ENCODE results near the gene PRR19.

The PRR19 gene

DNA sequence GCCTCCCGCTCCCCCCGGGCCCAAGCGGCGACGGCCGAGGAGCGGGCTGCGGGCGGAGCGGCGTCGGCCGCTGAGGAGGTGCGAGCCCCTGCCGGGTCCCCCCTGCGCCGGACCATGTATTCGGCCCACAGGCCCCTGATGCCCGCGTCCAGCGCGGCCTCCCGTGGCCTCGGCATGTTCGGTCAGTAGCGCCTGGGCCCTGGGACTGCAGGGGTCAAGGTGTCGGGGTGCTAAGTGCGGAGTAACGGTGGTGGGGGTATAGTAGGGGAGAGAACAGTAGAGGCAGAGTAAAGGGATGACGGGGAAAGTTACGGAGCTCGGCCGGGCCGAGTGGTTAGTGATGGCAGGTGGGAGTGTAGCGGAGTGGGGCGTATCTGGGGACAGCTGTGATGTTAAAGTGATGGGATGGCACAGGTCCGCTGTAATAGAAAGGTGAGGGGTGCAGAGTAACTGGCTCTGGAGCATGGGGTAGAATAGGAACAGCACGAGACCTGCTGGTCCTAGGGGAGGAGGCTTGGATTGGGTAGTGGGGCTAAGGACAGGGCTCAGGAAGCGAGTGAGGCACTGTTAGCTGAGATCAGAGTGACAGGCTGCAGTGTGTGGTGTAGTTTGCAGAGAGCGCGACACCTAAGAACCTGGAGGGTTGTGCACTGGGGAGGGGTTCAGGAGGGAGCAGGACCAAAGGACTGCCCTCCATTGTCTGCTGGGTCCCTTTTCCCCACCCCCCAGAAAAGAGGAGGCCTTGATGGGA, 17.2 kb upstream of the PRR19 start:
- no peak for DNase-seq

DNA sequence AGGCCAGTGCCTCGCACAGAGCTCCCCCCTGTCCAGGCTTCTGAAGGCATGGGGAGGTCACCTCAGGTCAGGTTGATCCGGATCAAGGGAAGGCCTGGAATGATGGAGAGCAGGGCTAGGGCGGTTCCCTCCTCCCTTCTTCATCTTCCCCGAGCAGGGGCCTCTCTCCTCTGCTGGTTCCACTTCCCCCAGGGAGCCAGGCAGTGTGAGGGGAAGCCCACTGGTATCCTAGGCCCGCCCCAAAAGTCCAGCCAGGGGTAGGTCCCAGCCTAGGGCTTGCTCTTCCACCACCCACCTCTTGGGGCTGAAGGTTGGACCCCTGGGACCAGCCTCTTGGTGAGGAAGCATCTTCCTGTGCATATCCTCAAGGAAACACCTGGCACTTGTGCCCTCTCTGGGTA, 16.4 kb upstream of the PRR19 start:
- no peak for DNase-seq

DNA sequence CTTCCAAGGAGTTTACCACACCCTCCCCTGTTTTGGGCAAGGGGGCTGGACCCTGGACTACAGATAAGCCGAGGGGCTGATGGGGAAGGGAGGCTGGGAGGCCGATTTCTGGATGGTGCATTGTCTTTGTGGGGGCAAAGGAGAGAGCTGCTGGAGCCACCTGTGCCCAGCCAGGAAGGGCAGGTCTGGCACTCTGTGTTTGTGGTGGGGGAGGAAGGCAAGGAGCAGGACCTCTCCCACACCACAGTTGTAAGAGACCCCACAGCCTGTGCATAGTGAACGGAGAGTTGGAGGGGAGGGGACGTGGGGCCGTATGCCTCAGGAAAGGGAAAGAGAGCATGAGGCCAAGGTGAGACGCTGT, 16.0 kb upstream of the PRR19 start:
- DNase-seq, result no peak

DNA sequence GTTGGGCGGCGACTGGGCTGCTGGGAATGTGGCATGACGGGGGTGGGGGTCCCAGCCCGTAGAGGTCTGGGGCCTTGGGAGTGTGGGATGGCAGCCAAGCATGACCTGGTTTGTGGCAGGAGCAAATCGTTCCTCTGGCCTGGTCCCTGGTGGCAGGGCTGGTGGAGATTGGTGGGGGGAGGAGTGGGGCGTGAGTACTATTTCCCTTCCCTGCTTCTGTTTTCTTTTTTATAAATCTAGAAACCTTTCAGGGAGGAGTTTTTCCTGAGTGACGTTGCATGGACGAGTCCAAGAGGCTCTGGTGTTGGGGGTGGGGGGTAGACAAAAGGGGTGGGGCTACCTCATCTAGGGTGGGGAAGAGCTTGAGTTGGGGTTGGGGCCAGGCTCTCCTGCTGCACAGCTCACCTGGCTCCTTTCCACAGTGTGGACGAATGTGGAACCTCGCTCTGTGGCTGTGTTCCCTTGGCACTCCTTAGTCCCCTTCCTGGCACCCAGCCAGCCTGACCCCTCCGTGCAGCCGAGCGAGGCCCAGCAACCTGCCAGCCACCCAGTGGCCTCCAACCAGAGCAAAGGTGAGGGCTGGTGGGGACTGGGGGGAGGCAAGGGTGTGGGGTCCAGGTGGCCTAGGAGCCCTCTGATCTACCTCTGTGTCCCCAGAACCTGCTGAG, 15.4 kb upstream of the PRR19 start:
- no peak for DNase-seq

DNA sequence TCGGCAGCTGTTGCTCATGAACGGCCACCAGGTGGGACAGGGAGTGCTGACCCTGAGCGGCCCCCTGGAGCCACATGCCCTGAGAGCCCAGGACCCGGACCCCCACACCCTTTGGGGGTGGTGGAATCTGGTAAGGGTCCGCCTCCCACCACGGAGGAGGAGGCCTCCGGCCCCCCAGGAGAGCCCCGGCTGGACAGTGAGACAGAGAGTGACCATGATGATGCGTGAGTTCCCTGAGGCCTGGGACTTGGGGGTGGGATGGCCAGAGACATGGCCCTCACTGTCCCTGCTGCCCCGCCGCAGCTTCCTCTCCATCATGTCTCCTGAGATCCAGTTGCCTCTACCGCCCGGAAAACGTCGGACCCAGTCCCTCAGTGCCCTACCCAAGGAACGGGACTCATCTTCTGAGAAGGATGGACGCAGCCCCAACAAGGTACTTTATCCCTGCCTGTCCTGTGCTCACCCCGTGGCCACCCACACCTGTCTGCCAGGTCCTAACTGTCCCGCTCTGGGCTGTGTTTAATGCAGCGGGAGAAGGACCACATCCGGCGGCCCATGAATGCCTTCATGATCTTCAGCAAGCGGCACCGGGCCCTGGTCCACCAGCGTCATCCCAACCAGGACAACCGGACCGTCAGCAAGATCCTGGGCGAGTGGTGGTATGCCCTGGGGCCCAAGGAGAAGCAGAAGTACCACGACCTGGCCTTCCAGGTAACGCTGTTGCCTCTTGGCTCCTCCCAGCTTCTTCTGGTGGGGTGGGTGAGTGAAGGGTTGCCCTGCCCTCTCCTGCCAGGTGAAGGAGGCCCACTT, 14.7 kb upstream of the PRR19 start:
- no peak for DNase-seq

DNA sequence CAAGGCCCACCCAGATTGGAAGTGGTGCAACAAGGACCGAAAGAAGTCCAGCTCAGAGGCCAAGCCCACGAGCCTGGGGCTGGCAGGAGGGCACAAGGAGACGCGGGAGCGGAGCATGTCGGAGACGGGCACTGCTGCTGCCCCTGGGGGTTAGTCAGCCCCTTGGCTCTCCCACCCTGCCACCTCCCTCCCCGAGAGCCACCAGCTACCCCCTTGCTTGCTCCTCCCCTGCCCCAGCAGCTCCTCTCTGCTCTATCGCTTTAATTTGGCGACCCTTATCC, 14.2 kb upstream of the PRR19 start:
- no peak for DNase-seq

DNA sequence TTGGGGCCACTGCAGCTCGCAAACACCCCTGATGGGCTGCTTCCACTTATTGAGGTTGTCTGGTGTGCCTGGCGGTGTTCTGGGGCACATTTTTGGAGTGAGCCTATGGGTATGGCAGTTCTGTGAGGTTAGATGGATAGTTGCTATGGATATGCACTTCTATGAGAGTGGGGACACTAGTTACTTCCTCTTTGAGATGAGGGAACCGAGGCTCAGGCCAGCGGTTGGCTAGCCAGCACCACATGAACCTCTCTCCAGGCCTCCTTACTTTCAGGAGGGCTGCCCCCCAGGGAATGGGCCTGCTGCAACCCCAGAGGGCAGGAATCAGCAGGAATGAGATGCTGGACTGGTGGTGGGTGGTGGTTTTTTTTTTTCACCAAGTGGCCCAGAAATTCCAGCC, 13.5 kb upstream of the PRR19 start:
- DNase-seq, result no peak

DNA sequence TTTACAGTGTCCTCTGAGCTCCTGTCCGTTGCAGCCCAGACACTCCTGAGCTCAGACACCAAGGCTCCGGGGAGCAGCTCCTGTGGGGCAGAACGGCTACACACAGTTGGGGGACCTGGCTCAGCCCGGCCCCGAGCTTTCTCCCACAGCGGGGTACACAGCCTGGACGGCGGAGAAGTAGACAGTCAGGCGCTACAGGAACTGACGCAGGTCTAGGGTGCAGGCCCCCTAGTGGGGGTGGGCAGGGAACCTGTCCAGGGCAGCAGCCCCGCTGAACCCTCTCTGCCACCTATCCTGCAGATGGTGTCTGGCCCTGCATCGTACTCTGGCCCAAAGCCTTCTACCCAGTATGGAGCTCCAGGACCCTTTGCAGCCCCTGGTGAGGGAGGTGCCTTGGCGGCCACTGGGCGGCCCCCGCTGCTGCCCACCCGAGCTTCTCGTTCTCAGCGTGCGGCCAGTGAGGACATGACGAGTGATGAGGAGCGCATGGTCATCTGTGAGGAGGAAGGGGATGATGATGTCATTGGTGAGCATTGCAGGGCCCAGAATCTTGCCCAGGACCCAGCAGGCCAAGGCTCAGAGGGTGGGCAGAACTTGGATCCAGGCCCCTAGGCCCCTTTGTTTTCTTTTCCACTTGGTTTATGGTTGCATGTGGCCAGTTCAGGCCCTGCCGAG, 12.9 kb upstream of the PRR19 start:
- no peak for DNase-seq

DNA sequence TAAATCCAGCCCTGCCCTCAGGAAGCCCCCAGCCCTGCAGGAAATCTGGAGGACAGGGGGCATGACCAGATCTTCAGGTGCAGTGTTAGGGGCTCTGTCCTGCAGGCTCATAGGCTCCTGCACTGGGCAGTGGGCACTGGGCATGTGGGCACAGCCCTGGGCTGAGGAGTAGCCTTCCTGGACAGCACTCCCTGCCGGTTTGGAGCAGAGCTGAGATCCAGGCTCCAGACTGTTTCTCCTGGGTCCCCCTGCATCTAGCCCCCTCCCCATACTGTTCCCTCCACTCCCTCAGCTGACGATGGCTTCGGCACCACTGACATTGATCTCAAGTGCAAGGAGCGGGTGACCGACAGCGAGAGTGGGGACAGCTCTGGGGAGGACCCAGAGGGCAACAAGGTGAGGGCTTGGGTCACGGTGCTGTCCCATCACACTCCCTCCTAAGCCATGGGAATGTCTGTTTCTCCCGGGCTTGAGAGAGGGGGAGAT, 12.3 kb upstream of the PRR19 start:
- DNase-seq, result no peak

DNA sequence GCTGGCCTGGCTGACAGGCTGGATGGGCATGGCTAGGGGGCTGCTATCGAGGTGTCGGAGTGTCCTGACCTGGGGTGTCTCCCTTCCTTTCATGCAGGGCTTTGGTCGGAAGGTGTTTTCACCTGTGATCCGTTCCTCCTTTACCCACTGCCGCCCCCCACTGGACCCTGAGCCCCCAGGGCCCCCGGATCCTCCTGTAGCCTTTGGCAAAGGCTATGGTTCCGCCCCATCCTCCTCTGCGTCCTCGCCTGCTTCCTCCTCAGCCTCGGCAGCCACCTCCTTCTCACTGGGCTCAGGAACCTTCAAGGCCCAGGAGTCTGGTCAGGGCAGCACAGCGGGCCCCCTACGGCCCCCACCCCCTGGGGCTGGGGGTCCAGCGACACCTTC, 11.8 kb upstream of the PRR19 start:
- DNase-seq, result no peak

DNA sequence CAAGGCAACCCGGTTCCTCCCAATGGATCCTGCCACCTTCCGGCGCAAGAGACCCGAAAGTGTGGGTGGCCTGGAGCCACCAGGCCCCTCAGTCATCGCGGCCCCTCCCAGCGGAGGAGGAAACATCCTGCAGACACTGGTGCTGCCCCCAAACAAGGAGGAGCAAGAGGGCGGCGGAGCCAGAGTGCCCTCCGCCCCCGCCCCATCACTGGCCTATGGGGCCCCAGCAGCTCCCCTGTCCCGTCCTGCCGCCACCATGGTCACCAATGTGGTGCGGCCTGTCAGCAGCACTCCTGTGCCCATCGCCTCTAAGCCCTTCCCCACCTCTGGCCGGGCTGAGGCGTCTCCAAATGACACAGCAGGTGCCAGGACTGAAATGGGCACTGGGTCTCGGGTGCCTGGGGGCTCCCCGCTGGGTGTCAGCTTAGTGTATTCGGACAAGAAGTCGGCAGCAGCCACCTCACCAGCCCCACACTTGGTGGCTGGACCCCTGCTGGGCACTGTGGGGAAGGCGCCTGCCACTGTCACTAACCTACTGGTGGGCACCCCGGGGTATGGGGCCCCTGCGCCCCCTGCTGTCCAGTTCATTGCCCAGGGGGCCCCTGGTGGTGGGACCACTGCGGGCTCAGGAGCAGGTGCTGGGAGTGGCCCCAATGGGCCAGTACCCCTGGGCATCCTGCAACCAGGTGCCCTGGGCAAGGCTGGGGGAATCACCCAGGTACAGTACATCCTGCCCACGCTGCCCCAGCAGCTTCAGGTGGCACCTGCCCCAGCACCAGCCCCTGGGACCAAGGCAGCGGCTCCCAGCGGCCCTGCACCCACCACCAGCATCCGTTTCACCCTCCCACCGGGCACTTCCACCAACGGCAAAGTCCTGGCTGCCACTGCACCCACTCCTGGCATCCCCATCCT, 11.2 kb upstream of the PRR19 start:
- no peak for DNase-seq

DNA sequence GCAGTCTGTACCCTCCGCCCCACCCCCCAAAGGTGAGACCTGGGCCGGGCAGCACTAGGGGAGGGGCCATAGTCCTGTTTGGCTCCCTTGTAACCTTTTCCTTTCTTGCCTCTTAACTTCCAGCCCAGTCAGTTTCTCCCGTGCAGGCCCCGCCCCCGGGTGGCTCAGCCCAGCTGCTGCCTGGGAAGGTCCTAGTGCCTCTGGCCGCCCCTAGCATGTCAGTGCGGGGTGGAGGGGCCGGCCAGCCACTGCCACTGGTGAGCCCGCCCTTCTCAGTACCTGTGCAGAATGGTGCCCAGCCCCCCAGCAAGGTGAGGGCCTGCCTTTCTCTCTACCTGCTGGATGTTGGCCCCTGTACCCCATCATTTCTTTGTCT, 10.5 kb upstream of the PRR19 start:
- no peak for DNase-seq

DNA sequence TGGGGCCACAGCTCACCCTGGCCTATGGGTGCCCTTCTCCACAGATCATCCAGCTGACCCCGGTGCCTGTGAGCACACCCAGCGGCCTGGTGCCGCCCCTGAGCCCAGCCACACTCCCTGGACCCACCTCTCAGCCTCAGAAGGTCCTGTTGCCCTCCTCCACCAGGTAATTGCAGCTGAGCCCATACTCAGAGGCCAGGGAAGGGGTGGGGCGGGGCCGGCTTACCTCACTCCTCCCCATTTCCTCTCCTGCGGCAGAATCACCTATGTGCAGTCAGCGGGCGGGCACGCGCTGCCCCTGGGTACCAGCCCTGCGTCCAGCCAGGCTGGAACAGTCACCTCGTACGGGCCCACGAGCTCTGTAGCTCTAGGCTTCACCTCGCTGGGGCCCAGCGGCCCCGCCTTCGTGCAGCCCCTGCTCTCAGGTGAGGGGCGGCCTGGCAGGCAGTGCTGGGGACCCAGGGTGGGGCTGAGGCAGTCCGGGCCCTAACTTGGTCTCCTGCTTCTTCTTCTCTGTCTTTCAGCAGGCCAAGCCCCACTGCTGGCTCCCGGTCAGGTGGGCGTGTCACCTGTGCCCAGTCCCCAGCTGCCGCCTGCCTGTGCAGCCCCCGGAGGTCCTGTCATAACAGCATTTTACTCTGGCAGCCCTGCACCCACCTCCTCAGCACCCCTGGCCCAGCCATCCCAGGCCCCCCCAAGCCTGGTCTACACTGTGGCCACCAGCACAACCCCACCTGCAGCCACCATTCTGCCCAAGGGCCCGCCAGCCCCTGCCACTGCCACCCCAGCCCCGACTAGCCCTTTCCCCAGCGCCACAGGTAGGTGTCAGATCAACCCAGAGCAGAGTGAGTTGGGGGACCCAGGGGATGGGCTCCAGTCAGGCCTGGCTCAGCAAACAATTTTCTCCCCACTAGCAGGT, 9.6 kb upstream of the PRR19 start:
- DNase-seq, result no peak

DNA sequence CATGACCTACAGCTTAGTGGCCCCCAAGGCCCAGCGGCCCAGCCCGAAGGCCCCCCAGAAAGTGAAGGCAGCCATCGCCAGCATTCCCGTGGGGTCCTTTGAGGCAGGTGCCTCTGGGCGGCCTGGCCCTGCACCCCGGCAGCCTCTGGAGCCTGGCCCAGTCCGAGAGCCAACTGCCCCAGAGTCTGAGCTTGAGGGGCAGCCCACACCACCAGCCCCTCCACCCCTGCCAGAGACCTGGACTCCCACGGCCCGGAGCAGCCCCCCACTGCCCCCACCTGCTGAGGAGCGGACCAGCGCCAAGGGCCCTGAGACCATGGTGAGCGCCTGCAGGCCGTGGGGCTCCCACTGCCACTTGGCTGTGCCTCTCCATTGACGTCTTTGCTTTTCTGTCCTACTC, 9.0 kb upstream of the PRR19 start:
- DNase-seq, result no peak

DNA sequence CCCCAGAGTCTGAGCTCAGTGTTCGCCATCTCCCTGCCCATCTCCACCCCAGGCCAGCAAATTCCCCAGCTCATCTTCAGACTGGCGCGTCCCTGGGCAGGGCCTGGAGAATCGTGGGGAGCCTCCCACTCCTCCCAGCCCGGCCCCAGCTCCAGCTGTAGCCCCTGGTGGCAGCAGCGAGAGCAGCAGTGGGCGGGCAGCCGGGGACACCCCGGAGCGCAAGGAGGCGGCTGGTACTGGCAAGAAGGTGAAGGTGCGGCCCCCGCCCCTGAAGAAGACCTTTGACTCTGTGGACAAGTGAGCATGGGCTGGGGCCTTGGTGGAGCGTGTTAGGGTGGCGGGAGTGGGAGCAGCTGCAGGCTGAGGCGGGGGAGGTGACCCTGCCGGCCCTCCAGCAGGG, 8.4 kb upstream of the PRR19 start:
- no peak for DNase-seq

DNA sequence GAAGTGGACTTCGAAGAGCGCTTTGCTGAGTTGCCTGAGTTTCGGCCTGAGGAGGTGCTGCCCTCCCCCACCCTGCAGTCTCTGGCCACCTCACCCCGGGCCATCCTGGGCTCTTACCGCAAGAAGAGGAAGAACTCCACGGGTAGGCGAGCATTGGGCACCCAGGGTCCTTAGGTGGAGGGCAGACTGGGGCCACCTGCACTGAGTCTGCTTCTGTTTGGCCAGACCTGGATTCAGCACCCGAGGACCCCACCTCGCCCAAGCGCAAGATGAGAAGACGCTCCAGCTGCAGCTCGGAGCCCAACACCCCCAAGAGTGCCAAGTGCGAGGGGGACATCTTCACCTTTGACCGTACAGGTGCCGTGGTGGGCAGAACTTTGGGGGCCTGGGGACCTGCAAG, 8.0 kb upstream of the PRR19 start:
- DNase-seq, result no peak

DNA sequence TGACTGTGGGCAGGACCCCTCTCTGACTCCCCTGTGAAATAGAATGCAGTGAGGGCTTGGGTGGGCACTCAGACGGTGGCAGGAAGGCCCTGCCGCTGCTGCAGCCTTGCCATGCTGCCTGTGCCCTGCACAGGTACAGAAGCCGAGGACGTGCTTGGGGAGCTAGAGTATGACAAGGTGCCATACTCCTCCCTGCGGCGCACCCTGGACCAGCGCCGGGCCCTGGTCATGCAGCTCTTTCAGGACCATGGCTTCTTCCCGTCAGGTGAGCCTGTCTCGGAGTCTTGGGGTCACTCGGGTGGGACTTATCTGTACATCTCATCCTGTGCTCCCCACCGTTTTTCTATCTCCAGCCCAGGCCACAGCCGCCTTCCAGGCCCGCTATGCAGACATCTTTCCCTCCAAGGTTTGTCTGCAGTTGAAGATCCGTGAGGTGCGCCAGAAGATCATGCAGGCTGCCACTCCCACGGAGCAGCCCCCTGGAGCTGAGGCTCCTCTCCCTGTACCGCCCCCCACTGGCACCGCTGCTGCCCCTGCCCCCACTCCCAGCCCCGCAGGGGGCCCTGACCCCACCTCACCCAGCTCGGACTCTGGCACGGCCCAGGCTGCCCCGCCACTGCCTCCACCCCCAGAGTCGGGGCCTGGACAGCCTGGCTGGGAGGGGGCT, 7.3 kb upstream of the PRR19 start:
- no peak for DNase-seq

DNA sequence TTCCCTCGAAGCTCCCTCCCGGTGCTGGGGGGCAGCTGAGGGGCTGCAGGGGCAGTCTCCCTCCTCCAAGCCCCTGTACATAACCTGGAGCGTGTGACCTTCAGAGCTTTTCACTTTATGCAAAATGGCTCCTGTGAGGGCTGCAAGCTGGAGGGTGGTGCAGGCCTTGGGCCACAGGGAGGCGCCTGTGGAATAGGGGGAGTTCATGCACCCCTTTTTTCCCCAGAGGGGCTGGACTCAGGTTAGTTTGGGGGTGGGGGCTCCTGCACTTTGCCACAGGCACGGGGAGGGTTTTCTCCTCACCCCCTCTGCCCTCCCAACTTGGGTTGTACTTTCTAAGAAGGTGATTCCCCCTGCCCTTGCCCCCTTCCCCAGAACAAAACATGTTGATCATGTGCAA, 6.6 kb upstream of the PRR19 start:
- no peak for DNase-seq

DNA sequence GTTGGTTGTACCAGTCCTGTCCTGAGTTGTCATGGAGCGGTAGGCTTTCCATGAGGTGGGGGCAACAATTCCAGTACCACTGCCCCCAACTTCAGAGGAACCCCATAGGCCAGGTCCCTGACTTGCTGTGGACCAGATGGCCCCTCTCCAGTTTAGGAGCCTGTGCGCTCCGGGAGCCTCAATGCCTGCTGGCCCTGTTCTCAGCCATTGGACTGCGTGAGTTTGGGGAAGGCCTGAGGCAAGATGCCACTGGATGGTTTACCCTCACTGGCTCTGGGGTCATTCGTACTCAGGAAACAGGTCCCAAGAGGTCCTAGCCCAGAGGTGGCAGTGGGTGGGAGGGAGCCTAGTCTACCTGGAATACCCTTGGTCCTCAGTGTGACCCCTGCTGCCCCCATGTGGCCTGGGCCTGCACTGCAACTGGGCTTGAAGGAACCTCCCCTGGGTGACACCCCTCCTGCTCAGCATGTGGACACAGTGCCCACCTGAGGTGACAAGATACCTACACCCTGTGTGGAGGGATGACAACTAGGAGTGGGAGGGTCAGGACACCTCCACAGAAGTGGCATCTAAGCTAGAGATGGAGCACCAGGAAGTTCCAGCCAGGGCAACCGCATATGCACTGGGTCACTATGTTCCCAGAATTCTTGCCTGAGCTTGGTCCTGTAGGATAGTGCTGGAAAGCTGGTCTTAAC, 6.0 kb upstream of the PRR19 start:
- no peak for DNase-seq

DNA sequence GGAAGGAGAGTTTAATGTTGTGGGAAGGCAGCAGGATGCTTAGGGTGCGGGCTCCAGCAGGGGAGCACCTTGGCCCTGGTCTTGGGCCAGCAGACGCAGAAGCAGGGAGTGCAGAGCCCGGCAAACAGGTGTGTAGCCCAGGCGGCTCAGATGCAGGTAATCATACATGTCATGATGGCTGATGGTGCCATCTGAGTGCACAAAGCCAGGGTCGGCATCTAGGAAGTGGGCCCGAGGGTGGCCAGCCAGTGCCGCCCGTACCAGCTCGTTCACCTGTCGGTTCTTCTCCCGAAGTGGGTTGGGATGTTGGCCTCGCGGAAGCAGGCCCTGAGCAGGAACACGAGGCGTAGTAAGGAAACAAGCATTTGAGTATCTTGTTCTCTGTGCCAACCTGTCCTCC, 4.9 kb upstream of the PRR19 start:
- DNase-seq, result no peak

All from NCI-H1436 treated with DMSO at 0.1 percent for 48 hours (cell line).